ENCODE data around the gene TMEM223. TPM values are rescaled to one million over a fixed set of nuclear protein-coding genes. Genes with fewer than 3 reads are reported as not detected.
"Not testable (repeated sequence)": the region's sequence is repeated elsewhere in the genome, so short reads cannot be mapped to it uniquely, and the experiment has no call there.

Gene TMEM223
- total RNA-seq, 1 donor from 2014 or later, result 15.9 TPM

DNA sequence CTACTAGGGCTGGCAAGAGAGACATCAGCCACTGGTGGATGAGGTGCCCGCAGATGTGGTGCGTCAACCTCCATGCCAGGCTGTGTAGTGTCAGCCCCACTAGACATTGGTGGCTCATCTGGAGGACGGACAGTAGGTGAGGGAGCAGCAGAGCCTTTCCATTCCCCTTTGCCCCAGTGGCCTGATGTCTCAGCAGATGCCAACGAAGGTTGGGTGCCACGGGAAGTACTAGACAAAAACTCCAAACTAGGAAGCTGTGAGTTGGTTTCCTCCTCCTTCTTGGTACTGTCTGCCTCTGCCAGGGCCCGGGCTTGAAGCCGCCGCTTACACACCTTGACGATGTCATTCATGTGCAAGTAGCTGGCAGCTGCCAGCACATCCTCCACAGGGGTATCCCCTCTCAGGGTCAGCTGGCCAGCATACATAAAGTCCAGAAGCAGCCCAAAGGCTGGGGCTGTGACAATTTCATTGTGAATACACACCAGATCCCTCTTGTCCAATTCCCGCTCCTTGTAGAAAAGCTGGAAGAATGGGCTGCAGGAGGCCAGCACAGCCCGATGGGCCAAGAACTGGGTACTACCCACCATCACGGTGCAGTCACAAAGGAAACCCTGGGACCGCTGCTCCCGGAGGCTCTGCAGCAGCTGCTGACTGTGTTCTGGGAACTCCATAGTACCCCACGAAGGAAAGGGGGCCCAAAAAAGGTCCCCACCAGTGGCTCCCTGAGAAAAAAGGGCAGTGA, 38.6 kb downstream of the TMEM223 start:
- no peak for DNase-seq

DNA sequence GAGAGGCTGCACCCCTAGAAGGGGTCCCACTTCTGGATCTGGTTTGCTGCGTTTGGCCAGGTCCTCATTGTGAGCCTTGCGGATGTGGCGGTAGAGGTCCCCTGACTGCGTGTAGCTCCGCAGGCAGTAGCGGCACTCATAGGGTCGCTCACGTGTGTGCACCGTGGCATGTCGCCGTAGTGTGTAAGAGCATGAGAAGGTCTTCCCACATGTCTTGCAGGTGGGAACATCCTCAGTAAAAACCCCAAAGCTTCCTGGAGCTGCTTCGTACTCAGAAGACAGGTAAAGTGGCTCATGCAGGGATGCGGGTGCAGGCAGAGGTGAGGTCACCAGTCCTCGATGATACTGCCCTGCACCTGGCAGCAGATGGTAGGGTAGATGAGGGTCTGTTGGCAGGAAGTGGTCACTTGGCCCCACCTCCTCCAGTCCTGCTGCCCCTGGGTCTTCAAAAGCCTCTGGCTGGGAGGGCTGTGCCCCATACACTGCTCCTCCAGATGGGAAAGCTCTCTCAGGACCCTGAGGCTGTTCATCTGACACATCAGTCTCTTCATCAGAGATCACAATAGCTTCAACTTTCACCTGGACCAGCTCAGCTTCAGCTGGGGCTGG, 39.5 kb downstream of the TMEM223 start:
- DNase-seq, result no peak

GRCh38 chr11:62749931-62750330, 41.9 kb downstream of the TMEM223 start:
- DNase-seq, result not testable (repeated sequence)

DNA sequence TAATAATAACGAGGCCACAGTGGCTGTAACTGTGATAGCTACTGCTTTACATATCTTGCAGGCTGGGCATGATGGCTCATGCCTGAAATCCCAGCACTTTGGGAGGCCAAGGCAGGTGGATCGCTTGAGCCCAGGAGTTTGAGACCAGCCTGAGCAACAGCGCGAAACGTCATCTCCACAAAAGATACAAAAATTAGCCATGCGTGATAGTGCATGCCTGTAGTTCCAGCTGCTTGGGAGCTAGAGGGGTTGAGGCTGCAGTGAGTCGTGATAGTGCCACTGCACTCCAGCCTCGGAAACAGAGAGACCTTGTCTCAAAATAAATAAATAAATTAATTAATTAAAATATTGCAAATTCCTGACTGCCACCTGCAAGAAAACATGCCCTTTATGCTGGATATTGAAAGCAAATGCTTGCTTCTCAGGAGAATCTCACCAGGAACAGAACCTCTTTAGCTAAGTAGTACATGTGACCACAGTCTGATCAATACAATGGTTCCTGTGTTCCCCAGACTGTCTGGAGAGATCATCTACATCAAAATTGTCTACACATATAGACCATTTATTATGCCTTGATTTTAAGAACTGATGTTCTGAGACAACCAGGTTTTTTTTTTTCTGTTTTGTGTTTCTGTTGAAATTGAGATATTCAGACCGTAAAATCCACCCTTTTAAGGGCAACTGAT, 44.2 kb downstream of the TMEM223 start:
- no peak for DNase-seq

Small RNA genes lying within 50 kb of the gene (small RNA-seq; reads per million reads assigned to genes)
- gene MIR6514, result 0.20 reads per million
- gene RNU6-118P, result not detected

Other genes with a start within 250 kb of the TMEM223 start
- gene AHNAK, start 245.2 kb downstream of the TMEM223 start, total RNA-seq, result 18.6 TPM
- gene EEF1G, start 218.1 kb downstream of the TMEM223 start, total RNA-seq, result 1,633 TPM
- gene TUT1, start 200.5 kb downstream of the TMEM223 start, total RNA-seq, result 4.5 TPM
- gene MTA2, start 190.1 kb downstream of the TMEM223 start, total RNA-seq, result 129 TPM
- 4.5 TPM for gene EML3, start 179.2 kb downstream of the TMEM223 start, total RNA-seq
- gene ROM1, start 178.7 kb downstream of the TMEM223 start, total RNA-seq, result 3.1 TPM
- 21.4 TPM for gene B3GAT3, start 170.0 kb downstream of the TMEM223 start, total RNA-seq
- 61.8 TPM for gene GANAB, start 145.4 kb downstream of the TMEM223 start, total RNA-seq
- gene INTS5, start 138.7 kb downstream of the TMEM223 start, total RNA-seq, result 20.3 TPM
- 23.7 TPM for gene C11orf98, start 126.8 kb downstream of the TMEM223 start, total RNA-seq
- 11.5 TPM for gene CSKMT, start 126.7 kb downstream of the TMEM223 start, total RNA-seq
- gene UQCC3, start 120.3 kb downstream of the TMEM223 start, total RNA-seq, result 6.9 TPM
- gene LBHD1, start 119.7 kb downstream of the TMEM223 start, total RNA-seq, result 0.94 TPM
- gene UBXN1, start 112.9 kb downstream of the TMEM223 start, total RNA-seq, result 91.4 TPM
- gene LRRN4CL, start 102.5 kb downstream of the TMEM223 start, total RNA-seq, result 0.16 TPM
- gene BSCL2, start 84.6 kb downstream of the TMEM223 start, total RNA-seq, result 133 TPM
- 20.0 TPM for gene GNG3, start 84.3 kb downstream of the TMEM223 start, total RNA-seq
- gene HNRNPUL2, start 64.5 kb downstream of the TMEM223 start, total RNA-seq, result 17.0 TPM
- gene TTC9C, start 63.5 kb downstream of the TMEM223 start, total RNA-seq, result 23.7 TPM
- 20.1 TPM for gene ZBTB3, start 37.8 kb downstream of the TMEM223 start, total RNA-seq
- gene POLR2G, start 30.4 kb downstream of the TMEM223 start, total RNA-seq, result 47.1 TPM
- 17.2 TPM for gene TAF6L, start 20.6 kb downstream of the TMEM223 start, total RNA-seq
- gene TMEM179B, start 4.6 kb downstream of the TMEM223 start, total RNA-seq, result 20.9 TPM
- gene NXF1, start 13.4 kb upstream of the TMEM223 start, total RNA-seq, result 13.1 TPM
- 32.8 TPM for gene STX5, start 40.0 kb upstream of the TMEM223 start, total RNA-seq
- not detected for gene TEX54, start 40.8 kb upstream of the TMEM223 start, total RNA-seq
- 47.9 TPM for gene WDR74, start 47.6 kb upstream of the TMEM223 start, total RNA-seq
- gene SLC3A2, start 88.9 kb upstream of the TMEM223 start, total RNA-seq, result 87.3 TPM
- gene CHRM1, start 129.4 kb upstream of the TMEM223 start, total RNA-seq, result 12.3 TPM
- 8.4 TPM for gene SLC22A6, start 193.0 kb upstream of the TMEM223 start, total RNA-seq
- gene SLC22A8, start 223.8 kb upstream of the TMEM223 start, total RNA-seq, result 1.2 TPM

Measured in occipital lobe (tissue), 3 donors.